ENCODE data around the gene KRT7. TPM values are rescaled to one million over a fixed set of nuclear protein-coding genes. Genes with fewer than 3 reads are reported as not detected.
"Not testable (repeated sequence)": the region's sequence is repeated elsewhere in the genome, so short reads cannot be mapped to it uniquely, and the experiment has no call there.

The KRT7 gene
- total and polyA plus RNA-seq, 2 donors (not counting 1 experiment from before 2014, with no cell fraction given) = not detected

GRCh38 chr12:52257074-52257551 is 24.1 kb downstream of the KRT7 start:
- intact Hi-C loops (cut with micrococcal nuclease) = no loop called here

GRCh38 chr12:52257922-52258321 is 24.9 kb downstream of the KRT7 start:
- H3K9ac ChIP-seq (ENCODE audit: low read length); H3K79me2 ChIP-seq (ENCODE audit: control insufficient read depth, insufficient read depth, low read length); H3K4me3 ChIP-seq (ENCODE audit: control extremely low read depth in 1 of 5, extremely low read depth in 1 of 5, insufficient read depth in 1 of 5, low read depth in 2 of 5, low read length in 4 of 5); intact Hi-C loops (cut with micrococcal nuclease); H3K27ac ChIP-seq (ENCODE audit: low read length in 2 of 2); H3K4me1 Mint-ChIP-seq; H3K4me1 ChIP-seq (ENCODE audit: control insufficient read depth in 2 of 2, insufficient read depth in 2 of 2, low read length in 2 of 2); POLR2A ChIA-PET; H3K4me3 Mint-ChIP-seq; DNase-seq; H3K36me3 ChIP-seq (replicated peaks in 1 of 2; ENCODE audit: control extremely low read depth in 1 of 2, control insufficient read depth in 1 of 2, extremely low read depth in 1 of 2, insufficient read depth in 2 of 2, low read length in 1 of 2); H3K27ac Mint-ChIP-seq; CTCF ChIA-PET; H3K9me3 Mint-ChIP-seq (ENCODE audit: insufficient read depth); ATAC-seq (ENCODE audit: low read depth); H3K9me3 ChIP-seq (ENCODE audit: control extremely low read depth in 1 of 3, control insufficient read depth in 2 of 3, insufficient read depth in 1 of 3, low read length in 2 of 3); H3K4me2 ChIP-seq (replicated peaks; ENCODE audit: low read depth, low read length, poor library complexity, severe bottlenecking); H2AFZ ChIP-seq (ENCODE audit: insufficient read depth, low read depth, low read length, poor library complexity, severe bottlenecking); H4K20me1 ChIP-seq (ENCODE audit: control insufficient read depth, insufficient read depth, low read length, poor library complexity, severe bottlenecking): not testable (repeated sequence)
- peaks cover 59% of the 10 kb centered on the region for H3K27me3 Mint-ChIP-seq
- H3K27me3 ChIP-seq (replicated peaks in 1 of 4; ENCODE audit: control extremely low read depth in 1 of 4, control insufficient read depth in 3 of 4, insufficient read depth in 4 of 4, low read length in 3 of 4) = peaks cover 0 to 50% (median 7%) of the 10 kb centered on the region in 4 experiments
- WGBS (ENCODE audit: insufficient coverage) = 42% methylated on average over 10 of the region's 13 CpGs

More at GRCh38 chr12:52257074-52257551, 24.1 kb downstream of the KRT7 start:
- Histone ChIP-seq H3K4me1 (ENCODE audit: control insufficient read depth in 2 of 2, insufficient read depth in 2 of 2, low read length in 2 of 2) (no peaks in the 10 kb centered on the region), H3K9me3 (ENCODE audit: control extremely low read depth in 1 of 3, control insufficient read depth in 2 of 3, insufficient read depth in 1 of 3, low read length in 2 of 3) (no peaks in the 10 kb centered on the region), H3K79me2 (ENCODE audit: control insufficient read depth, insufficient read depth, low read length) (no peaks in the 10 kb centered on the region), H2AFZ (ENCODE audit: insufficient read depth, low read depth, low read length, poor library complexity, severe bottlenecking) (no peak overlapping the region), H4K20me1 (ENCODE audit: control insufficient read depth, insufficient read depth, low read length, poor library complexity, severe bottlenecking) (no peaks in the 10 kb centered on the region), H3K36me3 (replicated peaks in 1 of 2; ENCODE audit: control extremely low read depth in 1 of 2, control insufficient read depth in 1 of 2, extremely low read depth in 1 of 2, insufficient read depth in 2 of 2, low read length in 1 of 2) (no peaks in the 10 kb centered on the region), H3K4me2 (replicated peaks; ENCODE audit: low read depth, low read length, poor library complexity, severe bottlenecking) (no peak overlapping the region), H3K27ac (ENCODE audit: low read length in 2 of 2) (no peak overlapping the region), H3K27me3 (replicated peaks in 1 of 4; ENCODE audit: control extremely low read depth in 1 of 4, control insufficient read depth in 3 of 4, insufficient read depth in 4 of 4, low read length in 3 of 4) (peaks cover 0 to 42% (median 7%) of the 10 kb centered on the region in 4 experiments), H3K4me3 (ENCODE audit: control extremely low read depth in 1 of 5, extremely low read depth in 1 of 5, insufficient read depth in 1 of 5, low read depth in 2 of 5, low read length in 4 of 5) (no peak overlapping the region), H3K9ac (ENCODE audit: low read length) (no peak overlapping the region)
- H3K27me3 Mint-ChIP-seq = peaks cover 59% of the 10 kb centered on the region
- no peak overlapping the region for H3K4me3 Mint-ChIP-seq
- no peak for ATAC-seq (ENCODE audit: low read depth)
- WGBS (ENCODE audit: insufficient coverage) = 87% methylated on average over 4 of the region's 4 CpGs
- no peak overlapping the region for H3K27ac Mint-ChIP-seq
- TF ChIP-seq EZH2 (IDR thresholded peaks at IDR 0.05; ENCODE audit: borderline replicate concordance, insufficient read depth, low read depth, low read length, poor library complexity, severe bottlenecking) (no peak), CTCF (IDR thresholded peaks at IDR 0.05) (no peak)
- no peaks in the 10 kb centered on the region for H3K4me1 Mint-ChIP-seq
- DNase-seq = no peak
- ChIA-PET CTCF (no interaction called here), POLR2A (no interaction called here)
- H3K9me3 Mint-ChIP-seq (ENCODE audit: insufficient read depth) = no peaks in the 10 kb centered on the region
